GM18909 (cell line): ENCODE results near the gene IQCN.

ENCODE experiments used
- ATAC-seq: cut with Tn5 transposase; IDR thresholded peaks from one replicate; pipeline ENCODE4 v1.9.1; 2021; ENCODE audit warnings: mild to moderate bottlenecking; ENCODE audit not compliant: unreplicated experiment, poor library complexity

IQCN gene

DNA sequence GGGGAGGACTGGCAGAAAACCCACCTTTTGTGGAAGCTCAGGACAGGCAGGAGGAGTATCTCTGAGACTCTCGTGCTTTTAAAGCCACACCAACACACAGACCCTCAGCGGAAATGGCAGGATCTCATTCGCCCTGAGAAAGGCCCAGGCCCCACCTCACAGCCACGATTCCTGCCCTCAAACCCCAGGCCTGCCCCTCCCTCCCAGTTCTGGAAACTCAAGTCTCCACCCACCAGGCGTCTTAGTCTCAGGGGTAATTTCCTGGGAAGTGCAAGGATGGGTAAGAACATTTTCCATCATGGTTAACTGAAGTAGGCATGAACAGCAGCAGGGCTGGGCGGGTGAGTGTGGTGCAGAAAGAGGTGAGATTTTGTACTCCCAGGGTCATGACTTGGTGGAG lies 40.1 kb downstream of the IQCN start:
- no peak for ATAC-seq

DNA sequence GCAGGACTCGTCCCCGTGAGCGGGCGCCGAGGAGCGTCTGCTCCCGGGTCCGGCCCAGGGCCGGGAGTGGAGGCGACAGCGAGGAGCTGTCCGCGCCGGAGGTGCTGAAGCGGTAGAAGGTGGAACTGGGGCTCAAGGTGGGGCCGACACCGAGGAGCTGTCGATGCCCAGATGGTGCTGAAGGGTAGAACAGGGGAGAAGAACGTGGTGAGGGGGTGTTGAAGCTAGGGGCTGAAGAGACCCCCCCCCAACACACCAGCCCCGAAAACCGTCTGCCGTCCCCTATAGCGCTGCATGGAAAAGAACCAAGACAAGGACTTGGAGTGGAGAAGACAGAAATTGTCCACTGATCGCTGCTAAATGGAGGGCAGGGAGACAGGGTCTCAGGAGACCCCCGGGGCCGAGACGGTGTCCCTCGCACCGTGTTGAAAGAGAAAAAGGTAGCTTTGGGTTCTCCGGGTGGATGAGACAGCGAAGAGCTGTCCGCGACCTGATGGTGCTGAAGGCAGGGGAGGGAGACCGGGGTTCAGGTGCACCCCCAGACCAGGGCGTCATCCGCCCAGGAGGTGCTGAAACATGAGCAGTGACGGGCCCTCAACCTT lies 40.9 kb downstream of the IQCN start:
- ATAC-seq = no peak

DNA sequence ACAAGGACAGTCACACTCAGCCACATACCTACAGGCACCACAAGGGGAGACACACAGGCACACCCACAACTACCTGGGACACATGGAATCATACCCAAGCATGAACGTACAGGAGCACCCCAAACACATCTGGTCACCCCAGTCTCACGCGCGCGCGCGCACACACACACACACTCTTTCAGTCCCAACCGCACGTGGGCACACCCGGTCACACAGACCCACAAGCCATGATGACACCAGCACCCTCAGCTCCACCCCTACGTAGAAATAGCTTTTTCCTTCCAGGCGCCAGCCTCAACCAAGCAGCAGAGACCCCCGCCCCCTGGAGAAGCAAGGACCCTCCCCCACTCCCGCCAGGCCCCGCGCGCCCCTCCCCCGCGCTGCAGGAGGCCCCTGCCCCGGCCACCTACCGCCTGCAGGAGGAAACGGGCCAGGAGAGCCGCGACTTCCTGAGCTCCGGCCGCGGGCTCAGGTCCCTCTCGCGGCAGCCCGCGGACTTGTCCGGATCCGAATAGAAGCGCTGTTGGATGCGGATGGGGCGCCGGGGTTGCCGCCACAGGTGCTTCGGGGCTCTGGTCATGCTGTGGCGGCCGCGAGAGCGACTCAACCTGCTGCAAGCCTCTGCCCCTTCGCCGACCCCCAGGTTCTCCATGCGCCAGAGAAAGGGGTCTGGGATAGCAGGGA lies 41.6 kb downstream of the IQCN start:
- ATAC-seq = no peak

DNA sequence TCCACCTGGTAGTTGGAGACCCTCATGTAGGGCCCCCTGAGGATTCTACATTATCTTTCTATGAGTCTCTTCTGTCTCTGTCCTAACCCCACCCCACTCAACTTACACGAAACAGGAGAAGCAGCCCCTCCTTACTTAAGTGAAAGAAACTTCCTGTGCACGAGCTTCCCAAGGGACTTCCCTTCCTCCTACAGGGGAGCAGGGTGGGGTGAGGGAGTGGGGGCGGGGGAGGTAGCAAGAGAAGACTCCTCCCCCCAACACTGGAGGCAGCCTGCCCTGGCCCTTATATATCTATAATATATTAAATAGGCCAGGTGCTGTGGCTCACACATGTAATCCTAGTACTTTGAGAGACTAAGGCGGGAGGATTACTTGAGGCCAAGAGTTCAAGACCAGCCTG lies 42.5 kb downstream of the IQCN start:
- ATAC-seq = no peak

DNA sequence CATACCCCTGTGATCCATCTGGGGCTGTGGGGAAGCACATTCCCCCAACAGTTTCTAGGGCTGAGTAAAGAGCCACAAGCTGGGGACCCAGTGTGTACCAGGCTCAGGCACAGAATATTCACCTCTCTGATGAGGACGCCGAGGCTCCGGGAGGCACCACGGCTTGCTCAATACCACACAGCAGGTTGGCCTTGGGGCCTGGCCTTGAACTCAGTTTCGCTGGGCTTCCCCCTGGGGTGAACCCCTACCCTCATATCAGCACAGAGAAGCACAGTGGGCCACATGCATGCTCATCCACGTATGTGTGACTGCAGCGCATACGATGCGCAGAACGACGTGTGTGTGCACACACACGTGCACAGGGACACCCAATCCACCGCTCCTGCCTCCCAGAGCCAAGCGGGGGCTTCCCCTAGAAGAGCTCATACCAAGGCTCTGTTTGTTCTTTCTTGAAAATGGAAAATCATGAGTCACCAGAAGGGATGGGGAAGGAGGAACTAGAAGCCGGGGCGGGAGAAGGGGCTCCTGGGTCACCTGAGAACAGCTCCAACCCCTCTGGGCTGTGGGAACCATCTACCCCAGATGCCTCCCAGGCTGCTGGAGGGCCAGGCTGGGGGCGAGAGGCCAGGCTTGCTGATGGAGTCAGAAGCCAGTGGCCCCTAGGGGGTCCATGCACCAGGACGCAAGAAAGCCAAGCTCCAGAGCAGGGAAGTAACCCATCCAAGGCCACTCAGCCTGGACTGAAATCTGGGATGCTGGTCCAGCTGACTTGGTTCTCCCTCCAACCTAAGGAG lies 43.1 kb downstream of the IQCN start:
- ATAC-seq = no peak

DNA sequence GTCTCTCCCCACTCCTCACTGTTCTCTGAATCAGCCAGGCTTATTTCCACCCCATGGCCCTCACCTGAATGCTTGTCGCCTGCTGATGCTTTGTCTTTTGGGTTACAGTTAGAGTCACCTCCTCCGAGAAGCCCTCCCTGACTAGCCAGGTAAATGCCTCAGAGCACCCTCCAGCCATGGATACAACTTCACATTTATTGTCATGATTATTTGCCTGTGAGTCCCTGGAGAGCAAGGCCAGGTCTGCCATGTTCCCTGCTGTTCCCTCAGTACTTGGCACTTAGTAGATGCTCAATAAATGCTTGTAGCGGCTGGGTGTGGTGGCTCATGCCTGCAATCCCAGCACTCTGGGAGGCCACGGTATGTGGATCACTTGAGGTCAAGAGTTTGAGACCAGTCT lies 44.3 kb downstream of the IQCN start:
- no peak for ATAC-seq

DNA sequence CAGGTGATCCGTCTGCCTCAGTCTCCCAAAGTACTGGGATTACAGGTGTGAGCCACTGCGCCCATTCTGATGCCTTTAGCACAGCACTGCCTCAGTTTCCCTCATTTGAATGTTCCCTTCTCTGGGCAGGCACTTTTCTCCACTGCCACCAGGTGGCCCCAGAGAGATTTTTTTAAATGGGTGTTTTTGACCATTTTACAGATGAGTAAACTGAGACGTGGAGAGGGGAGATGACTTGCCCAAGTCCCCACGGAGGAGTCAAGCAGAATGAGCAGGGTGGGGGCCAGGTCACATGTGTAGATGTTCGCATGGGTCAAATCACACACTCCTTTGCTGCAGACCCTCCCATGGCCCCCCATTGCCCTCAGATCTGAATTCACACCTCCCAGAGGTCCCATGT lies 44.8 kb downstream of the IQCN start:
- no peak for ATAC-seq

DNA sequence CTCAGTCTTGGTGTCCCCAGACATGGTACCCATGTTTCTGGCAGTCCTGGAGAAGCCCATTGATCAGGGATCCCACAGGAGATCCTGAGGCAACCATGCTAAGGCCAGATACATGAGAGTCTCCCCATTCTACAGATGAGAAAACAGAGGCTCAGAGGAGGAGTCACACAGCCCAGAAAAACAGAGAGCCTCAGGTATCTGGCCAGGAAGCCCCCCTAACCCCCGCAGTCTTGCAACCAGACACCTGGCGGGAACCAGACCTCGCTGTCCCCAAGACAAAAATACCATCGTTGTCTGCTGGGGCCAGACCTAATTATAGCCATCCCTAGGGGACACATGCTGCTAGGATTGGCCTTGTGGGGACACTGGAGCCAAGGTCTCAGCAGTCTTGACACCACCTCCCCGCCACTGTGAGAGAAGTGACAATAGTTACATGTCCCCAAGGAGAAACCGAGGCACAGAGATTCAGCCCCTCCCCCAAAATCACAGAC lies 46.4 kb downstream of the IQCN start:
- no peak for ATAC-seq

DNA sequence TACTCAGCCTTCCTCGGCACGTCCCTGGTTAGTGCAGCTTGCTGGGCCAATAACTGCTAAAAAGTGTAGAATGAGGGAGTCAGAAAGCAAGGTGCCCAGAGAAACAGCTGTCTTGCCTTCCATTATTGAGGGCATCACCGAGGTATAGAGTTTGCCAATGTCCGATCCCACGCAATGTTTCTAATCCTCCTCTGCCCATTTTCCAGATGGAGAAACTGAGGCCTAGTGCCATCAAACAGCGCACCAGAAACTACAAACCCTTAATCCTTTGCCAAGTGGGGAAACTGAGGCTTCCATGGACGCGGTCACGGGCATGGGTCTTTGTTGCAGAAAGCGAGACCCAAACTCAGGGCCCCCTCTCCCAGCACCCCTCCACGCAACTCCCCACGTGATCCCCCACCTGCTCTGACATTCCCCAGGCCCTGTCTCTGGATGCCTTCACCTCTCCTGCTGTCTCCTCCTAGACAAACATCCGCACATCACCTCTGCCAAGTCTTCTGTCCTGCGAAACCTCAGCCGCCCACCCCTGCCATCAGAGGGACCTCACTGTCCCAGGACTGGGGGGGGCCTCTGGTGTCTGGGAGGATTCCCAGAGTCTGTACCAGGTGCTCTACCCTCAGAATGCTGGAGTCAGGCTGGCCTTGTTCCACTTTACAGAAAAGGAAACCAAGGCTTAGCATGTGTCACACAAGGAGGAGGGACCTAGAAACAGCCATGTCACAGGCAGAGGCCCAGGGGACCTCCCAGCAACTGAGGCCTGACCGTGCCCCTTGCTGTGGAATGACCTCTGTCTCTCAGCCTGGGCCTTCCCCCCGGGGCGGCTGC lies 47.1 kb downstream of the IQCN start:
- ATAC-seq = no peak

DNA sequence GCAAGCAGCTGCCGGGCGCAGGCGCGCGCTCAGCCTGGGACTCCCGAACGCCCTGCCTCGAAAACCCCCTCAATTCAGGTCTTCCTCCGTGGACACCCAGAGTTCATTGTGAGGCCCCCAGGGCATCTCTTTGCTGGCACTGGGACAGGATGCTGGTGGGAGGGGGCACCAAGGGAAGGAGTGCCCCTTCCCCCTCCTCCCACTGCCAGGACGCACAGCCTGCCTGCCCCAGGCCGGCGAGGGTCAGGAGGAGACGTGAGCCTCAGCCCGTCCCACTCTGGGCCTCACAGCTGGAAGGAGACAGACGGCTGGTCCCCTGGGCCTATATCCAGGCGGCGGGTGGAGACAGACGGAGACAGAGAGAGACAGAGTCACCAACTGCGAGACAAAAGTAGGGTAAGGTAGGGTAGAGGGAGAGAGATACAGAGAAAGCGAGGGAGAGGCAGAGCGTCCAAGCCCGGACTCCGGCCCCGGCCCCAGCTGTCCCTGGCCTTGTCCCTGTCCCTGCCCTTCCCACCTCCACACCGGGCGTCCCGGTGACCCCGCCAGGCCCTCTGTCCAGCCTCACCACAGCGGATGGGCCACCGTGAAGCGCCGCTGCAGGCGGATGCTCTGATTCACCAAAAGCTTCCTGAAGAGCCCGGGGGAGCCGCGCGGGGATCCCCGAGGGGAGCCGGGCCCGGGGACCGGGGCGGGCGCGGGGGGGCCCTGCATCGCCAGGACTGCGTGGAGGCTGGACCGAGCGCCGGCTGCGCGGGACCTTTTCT lies 48.4 kb downstream of the IQCN start, which contains the start of gene PDE4C:
TSS of gene PDE4C (minus strand) at position 737 of the 767 bp plus-strand sequence. CDS start at position 714, 23 bp downstream.
- ATAC-seq = no peak

DNA sequence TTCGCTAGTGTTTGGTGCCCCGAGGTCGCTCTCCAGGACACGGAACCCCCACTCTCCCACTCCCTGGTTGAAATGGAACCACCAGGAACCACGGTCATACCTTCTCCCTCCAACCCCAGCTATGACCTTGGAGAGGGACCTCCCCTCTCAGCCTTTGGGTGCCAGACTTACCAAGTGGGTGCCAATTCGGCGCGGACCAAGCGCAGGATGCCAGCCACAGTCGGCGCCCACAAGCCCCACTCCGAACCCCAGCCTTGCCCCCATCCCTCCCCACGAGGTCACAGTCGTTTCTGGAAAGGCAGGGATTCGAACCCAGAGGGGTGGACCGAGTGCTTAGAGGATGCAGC lies 48.9 kb downstream of the IQCN start:
- ATAC-seq = no peak

DNA sequence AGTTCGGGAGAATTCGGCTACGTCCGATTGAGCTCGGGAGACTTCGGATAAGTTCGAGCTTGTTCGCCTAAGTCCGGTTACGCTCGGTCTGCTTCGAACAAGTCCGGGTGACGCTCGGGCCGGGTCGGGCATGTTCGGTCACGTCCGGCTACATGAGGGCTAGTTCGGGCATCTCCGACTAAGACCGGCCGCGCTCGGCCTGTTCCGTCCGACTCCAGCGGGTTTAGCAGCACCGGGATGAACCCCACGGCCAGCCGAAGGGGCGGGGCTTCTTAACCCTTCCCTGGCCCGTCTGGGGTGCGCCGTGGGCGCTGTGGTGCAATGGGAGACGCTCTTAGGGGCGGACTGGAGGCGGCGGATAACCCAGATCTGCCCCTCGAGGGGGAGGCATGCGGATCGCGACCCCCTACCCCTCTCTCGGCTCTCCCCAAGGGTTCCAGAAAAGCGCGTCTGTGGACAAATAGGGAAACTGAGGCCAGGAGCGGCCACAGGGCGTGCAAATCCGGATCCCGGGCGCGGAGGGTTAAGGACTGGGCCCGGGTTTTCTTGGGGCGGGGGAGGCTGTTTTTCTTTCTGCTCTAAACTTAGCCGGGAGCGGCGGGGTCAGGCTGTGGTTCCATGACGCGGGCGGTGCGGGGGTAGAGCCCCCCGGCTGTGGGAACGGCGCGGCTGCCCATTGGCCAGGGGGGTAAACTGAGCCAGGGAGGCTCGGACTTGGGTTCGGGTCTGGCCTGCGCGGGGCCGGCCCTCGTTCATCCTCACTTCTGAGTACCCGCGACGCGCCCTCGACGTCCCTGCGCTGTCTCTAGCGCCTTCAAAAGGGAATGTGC lies 49.5 kb downstream of the IQCN start:
- ATAC-seq = peak; percentile 93

DNA sequence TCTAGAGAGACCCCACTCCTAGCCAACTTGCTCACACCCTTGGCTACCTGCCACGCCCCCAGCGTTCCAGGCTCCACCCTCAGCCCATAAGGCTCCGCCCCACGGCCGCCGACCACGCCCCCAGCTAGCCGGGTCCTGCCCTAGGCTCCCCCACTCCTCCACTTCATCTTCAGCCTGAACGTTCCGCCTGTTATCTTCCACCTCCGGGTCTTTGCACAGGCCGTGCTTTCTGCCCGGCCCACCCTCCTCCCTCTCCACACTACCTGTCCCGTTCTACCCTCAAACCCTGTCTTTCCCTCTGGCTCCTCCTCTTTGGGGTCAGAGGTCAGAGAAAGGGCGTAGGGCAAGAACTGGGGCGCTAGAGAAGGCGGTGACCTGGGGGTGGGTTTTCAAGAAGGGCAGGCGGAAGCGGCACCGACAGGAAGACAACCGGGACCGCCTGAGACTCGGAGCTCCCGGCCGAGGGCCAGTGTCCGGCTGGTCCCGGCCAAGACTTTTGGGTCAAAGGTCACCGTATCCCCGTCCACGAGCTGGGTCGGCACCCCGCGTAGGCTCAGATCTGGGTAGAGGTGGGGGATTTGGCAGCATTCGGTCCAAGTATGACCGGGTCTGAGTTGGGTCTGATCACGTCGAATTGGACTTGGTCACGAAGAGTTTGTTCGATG lies 50.3 kb downstream of the IQCN start:
- ATAC-seq = no peak

DNA sequence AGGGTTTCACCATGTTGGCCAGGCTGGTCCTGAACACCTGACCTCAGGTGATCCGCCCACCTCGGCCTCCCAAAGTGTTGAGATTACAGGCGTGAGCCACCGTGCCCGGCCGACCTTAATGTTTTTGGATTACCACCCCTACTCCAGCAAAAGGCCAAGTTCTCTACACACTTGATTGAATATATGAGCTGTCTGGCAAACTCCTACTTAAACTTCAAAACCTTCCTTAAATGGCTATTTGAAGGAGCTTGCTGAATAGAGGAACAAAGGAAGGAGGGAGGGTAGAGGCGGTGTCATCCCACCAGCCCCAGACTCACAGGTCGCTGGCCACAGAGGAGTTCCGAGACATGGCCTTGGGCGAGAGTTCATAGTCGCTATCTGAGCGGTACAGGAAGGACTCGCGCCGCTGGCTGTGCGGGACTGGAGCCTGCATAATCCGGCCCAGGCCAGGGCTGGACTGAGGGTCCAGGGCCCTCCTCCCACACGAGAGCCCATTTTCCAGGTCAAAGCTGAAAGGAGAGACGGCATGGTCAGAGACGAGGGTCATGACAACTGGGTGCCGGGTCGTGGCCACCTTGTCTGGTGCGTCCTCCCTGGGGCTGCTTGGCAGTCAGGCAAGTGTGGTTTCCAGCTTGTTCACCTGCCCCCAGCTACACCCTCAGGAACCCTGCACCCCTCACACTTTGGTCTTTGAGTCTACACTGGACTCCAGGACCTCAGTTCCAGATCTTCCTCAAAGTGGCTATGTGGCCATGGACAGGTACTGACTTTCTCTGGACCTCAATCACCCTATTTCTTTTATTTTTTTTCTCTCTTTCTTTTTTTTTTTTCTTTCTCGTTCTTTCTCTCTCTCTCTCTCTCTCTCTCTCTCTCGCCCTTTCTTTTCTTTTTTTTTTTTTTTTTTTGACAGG lies 52.2 kb downstream of the IQCN start:
- ATAC-seq = no peak

DNA sequence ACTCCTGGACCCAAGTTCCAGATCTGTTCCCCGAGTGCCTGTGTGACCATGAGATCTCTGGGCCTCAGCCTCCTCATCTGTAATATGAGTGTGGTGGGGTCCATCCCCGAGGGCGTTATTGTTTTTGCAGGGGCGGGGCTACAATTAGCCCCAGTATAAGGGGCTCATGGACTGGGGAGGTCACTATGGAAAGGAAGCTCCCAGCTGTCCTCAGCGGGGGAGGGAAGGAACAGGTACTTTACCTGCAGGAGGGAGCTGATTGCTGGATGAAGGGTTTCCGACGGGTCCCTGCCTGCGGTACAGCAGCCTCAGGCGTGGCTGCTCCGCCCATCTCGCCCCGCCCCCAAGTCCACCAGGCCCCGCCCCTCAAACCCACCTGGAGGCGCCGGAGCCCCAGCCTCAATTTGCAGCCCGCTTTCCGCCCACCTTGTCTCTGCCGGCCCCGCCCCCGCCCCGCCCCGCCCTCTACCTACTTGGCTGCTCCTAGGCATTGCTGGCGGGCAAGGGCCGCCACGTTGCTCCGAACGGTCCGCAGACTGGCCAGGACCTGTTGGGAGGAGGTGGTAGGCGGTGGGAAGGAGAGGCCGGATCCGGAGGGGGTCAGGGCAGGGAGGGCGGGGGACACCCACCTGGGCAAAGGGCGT lies 53.5 kb downstream of the IQCN start:
- ATAC-seq = no peak

DNA sequence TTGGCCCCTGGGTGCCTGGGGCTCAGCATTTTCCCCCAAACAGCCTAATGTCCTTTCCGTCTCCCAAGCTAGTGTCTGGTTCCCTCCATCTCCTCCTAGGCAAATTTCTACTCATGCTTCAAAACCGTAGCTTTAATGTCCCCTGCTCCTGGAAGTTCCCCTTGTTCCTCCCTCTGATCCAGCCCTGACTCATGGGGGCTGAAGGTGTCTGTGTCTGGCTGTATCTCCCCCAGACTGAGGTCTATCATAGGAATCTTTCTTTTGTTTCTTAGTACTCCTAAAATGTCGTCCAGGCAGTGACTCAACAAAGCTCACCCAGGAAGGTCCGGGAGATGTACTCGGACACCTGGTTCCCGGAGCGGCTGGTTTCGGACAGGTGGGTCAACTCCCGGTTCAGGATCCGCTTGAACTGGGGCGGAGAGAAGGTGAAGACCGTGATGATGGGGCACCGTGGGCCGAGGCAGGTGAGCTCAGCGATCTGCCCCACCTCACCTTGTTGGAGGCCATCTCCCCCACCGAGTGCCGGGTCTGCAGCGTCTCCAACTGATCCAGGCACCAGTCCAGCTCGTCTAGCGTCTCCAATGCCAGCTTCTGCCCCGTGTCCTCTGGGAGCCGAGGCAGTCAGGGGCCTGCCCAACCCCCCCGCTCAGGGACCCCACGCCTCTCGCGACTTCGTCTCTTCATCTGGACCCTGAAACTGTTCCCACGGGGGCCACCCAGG lies 54.2 kb downstream of the IQCN start:
- ATAC-seq = no peak
